Measurements from ENCODE around the gene CHAC1.

CHAC1 gene

DNA sequence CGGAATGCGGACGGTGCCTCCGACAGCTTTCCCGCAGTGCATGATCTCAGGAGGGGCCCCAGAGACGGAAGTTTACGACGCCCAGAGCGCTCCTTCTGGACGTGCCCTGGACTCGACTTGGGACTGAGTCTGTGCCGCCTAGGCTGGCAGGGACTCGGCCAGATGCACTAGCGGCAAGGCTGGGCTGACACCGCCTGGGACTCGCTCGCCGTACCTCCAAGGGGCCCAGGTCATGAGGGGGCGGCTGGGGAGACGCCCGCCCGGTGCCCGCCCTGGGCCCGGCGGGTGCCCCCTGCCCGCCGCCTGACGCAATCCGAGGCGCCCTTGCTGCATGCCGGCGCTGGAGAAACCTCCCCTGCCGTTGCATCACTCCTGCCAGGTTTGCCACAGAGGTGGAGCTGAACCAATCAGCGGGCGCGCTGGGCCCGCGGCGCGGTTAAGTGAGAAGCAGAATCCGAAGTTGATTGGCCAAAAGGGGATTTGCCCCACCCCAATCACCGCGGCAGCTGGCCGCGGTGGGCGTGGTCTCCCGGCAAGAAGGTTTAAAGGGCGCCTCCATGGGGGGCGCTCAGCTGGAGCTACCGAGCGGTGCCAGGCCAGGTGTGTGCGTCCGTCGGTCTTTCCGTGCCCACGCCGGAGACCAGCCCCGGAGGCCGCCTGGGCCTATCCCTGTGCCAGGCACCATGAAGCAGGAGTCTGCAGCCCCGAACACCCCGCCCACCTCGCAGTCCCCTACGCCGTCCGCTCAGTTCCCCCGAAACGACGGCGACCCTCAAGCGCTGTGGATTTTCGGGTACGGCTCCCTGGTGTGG, at the start of gene CHAC1:
Gene CHAC1 (plus strand): TSS at position 571 of the 812 bp plus-strand sequence. CDS start 113 bp downstream, at position 684.
- DNase-seq, result peak; percentile 80

- DNase-seq, result no peak
Measured at GRCh38 chr15:40904552-40905201, 48.6 kb upstream of the CHAC1 start.

GRCh38 chr15:40906091-40906990, 46.9 kb upstream of the CHAC1 start:
- peak; percentile 58 for DNase-seq

DNA sequence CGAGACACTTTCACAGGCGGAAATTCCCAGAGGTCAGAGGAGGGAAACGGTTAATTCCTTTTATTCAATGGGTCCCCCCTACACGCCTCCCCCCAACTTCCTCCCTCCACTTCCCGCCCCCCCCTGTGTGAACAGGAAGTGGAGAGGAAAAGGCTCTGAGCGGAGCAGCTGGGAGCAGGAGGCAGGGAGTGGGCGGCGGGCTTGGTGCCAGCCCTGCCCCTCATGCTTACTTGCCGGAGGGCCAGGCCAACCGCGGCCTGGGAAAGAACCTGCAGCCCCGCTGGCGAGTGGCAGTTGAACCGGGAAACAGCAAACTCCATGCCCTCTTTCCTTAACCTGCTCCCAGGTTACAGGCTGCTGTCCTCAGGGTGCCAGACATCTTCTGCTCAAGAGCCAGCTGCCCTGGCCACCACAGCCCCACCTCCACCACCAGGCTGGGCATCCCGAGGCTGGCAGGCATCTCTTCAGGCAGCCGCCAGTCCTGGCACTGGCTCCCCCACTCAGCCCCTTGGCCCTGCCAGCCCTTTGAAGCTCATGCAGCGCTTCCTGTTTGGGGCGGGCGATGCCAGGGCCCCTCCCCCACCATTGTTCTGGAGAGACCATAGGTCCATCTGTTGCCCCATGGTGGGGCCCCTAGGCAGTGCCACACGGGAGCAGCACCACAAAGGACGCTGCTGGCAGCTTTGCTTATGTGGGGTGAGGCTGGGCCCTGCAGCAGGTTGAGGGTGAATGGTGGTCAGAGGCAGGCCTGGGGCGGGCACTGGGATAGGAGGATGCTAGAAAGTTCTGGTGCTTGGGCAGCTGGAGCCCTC, 46.1 kb upstream of the CHAC1 start:
- no peak for DNase-seq

DNA sequence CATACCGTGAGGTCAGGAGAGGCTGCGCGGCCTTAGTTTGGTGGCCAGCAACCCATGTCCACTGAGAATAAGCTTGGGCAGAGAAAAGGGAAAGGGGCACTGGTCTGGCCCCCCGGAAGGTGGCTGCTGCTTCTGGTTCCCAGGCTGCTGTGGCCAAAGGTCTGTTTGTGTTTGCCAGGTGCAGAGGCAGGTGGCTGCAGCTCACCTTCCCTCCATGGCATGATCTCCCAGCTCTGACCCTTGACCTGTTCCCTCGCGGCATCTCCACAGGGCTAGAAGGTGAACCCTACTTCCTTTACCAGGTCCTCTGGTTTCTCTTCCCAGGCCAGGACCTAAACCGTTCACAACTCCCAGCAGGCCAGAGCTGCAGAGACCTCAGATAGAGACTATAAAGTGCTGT, 45.2 kb upstream of the CHAC1 start:
- no peak for DNase-seq

DNA sequence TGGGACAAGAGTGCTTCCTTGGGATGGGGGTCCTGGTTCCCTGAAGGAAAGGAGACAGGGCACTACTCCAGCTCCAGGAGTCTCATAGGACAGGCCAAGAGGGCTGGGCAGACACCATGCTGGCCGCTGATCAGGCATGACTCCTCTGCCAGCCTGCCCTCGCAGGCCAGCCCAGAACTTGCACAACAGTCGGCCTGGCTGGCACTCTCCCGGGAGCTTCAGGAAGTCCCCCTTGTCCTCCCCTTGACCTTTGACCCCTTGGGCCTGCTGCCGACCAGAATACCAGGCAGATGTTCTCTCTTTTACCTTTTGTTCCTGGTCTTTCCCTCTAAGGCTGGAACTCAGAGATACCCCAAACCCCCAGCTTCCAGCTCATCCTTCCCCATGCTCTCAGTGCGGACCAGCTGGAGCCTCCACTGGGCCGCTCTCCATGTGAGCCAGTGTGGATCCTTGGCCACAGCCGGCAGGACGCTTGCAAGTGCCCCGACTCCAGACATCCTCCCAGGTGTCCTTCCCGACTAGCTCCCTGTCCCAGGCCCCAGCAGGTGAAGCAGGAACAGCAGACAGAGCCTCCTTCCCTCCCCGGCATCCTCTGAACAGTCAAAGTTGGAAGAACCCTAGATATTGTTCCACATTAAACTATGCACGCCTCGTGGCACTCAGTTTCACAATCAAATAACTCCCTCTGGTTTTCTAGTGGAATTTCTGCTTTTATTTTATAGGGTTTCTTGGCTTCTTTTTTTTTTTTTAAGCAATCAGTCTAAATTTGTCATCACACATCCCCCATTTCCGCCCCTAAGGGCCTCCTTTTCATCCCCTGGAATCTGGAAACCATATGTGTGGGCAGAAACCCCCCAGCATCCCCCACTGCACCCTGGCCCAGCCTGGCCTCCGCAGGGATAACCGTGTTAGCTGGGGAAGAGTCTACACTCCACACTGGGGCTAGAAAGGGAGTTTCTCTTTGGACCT, 43.3 kb upstream of the CHAC1 start:
- no peak for DNase-seq

DNA sequence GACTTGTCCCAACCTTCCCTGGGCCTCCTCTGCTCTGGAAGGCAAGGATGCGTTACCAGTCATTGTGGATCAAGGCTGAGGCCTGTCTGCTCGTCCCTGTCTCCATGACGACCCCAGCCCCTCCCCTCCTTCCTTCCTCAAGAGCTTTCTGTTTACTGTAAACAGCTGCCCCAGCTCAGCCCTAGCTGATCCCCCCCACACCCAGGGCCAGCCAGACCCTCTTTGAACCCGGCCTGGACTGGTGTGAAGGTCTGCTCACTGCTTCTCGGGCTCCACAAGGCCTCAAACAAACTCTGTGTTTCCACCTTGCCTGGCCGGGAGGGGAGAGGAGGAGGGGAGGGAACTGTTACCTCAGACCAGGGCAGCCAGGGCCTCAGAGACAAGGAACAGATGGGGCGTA, 42.1 kb upstream of the CHAC1 start:
- DNase-seq, result no peak

DNA sequence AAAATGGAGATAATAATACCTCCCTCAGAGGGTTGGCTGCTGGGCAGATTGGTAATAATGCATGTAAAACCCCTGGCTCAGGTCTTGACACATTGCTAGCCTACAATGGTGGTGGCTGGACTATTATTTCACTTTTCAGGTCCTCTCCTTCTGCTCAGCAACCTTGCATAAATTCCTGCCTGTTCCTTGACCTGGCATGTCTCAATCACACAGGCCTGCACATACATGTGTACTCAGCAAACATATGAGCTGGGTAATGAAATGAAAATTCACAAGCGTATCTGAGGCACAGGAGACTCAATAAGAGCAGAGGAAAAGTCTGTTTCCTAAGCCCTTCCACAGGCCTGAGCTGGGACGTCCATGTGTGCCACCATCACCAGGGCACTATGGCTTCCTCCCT, 41.6 kb upstream of the CHAC1 start:
- DNase-seq, result no peak

GRCh38 chr15:40912478-40912877, 40.8 kb upstream of the CHAC1 start:
- no peak for DNase-seq

GRCh38 chr15:40914013-40914412, 39.3 kb upstream of the CHAC1 start:
- no peak for DNase-seq

DNA sequence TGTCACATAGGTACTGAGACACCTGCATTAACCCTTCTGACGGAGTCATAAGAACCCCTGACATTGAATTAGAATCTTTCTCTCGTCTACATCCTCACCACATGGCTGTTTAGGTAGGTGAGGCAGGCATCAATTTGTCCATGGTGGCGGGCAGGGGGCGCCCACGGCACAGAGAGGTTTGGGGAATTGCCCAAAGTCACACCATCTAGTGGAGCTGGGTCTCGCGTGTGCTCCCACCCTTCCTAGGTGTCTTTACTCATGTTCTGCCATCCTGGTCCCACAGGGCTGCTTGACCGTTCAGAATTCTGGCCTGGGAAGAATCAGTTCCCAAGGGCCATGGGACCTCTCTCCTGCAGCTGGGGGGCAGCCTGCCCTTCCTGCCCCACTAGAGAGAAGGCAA, 38.8 kb upstream of the CHAC1 start:
- DNase-seq, result no peak

GRCh38 chr15:40915116-40915661, 38.1 kb upstream of the CHAC1 start:
- DNase-seq, result no peak

DNA sequence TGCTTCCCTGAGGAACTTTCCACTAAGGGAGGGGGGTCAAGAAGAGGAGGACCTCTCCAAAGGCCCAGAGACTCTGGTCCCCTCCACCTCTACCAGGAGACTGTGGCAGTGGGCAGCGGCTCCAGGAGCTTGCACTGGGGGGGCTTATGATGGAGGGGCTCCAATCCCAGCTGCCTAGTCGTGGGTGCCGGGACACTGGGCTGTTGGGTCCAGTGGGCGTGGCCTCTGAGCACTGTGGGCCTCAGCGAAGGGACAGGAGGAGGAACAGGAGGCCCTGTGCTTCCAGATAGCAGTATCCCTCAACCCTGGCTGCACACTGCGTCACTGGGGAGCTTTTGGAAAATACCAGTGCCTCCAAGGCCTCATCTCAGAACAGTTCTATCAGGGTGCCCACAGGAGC, 37.6 kb upstream of the CHAC1 start:
- no peak for DNase-seq

DNA sequence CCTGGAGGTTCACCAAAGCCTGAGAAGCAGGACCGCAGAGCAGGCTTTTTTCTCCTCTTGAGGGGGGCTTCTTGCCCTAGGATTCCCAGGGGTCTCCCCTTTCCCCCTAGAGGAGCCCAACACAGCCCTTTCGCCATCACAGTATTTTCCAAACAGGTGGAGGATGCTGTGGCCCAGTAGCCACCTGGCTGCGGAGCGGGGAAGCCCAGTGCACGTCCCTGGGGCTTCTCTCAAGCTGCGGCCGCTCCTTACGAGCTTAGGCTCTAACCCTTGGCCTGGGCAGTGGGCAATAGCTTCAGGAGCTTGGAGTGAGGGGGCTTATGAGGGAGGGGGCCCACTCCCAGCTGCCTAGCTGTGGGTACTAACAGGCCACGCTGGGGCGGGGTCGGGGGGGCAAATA, 35.7 kb upstream of the CHAC1 start:
- no peak for DNase-seq

DNA sequence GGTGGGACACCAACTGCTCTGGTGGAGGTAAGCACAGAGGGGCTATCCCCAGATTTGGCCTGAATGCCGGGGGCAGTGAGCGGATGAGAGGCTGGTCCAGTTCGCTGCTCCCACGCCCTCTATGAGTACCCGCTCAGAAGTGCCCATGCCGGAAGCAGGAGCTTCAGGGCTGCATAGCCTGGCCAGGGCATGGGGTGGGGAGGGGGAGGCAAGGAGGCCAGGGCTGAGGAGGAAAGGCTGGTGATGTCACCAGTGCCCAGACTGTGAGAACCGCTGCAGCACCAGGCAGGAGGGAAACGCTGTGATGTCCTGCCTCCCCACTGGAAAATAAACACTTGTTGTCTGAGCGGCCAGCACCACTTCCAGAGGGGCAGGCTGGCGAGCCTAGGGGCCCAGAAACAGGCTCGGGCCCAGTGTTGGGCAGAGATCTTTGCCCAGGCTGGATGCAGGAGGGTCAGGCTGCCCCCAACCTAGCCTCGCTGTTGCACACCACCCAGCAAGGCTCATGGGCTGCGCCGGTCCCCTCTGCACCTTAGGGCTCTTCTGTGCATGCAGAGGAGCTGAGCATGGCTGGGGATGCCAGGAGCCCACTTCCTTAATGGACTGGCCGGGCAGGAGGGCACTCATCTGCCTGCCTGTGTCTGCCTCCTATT, 35.0 kb upstream of the CHAC1 start:
- peak; percentile 27 for DNase-seq

DNA sequence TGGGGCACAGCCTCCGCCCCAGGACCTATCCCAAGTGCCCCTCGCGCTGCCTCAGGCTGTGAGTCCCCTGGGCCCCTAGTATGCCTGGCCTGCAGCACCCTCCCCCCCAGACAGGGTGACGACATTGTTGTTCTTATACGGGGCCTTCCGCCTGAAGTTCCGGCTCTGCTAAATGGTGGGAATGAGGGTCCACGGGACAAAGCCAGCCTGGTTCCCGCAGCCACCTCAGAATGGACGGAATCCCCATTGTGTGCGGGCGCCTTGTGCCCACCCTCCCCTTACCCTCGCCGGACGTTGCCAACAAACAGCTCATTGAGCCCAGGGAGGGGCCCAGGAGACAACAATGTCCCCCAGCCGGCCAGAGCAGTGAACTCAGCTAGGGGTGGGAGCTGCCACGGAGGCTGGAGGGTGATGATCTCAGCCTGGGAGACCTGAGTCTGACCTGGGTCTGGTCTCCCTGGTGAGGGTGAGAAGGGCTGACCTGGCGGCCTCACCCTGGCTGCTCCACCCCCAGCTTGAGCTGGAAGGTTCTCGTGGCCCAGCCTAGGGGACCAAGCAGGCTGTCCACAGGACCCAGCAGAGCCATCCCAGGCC, 34.4 kb upstream of the CHAC1 start:
- no peak for DNase-seq

- no peak for DNase-seq
Measured at GRCh38 chr15:40921949-40922607, 31.2 kb upstream of the CHAC1 start.

DNA sequence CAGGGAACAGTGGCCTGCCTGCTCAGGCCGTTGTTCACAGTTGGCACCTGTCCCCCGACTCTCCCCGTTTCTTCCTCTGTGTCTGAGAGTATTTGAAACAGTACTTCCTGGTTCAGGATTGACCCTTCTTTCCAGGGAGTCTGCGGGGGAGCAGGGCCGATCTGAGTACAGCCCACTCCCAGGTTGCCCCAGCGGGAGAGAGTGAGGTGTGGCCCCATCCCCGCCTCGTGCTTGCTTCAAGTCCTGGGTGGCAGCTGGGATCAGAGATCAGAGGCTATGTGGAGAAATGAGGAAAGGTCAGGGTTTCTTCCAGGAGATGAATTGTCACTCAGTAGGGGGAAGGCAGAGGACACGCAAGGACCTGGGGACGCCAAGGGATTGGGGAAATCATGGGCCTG, 30.7 kb upstream of the CHAC1 start:
- no peak for DNase-seq

DNA sequence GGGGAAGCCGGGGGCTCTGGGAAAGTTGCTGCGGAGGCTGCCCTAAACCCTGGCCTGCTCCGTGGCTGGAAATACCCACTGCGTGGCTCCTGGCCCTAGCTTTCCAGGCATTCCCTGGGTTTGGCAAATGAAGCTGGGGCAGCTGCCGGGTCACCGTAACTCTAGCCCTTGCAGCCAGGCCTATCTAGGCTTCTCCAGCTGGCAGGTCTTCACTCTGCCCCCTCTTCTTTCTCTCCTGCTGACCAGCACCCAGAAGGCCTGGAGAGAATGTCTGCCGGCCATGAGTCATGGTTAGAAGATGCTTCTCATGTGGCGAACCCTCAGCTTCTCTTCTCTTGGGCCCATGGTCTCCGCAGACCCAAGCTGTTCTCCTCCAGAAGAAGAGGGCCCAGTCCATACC, 29.7 kb upstream of the CHAC1 start:
- DNase-seq, result no peak

DNA sequence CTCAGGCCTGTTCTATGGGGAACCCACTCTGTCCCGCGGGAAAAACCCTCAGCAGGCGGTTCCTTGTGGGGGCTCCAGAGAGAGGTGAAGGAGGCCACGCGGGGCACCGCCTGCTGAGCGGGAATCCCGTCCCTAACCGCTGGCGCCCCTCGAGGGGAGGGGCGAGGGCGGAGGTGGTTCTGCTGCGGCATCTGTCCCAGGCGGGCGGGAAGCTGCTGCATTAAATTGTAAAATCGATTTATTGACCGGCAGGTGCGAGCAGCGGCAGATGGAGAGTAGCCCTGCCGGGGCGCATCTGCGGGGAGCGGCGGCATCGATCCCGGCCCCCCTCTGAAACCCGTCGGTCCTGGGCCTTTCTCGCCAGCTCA, 27.8 kb upstream of the CHAC1 start:
- no peak for DNase-seq

All from NCI-H748 treated with DMSO at 0.1 percent for 48 hours (cell line).